ENCODE data around the gene TSHZ1. TPM values are rescaled to one million over a fixed set of nuclear protein-coding genes. Genes with fewer than 3 reads are reported as not detected.

The TSHZ1 gene
- total RNA-seq, 1 donor: 10.5 TPM

- no peak for DNase-seq (ENCODE audit: insufficient read length, low spot score, missing footprints)
- no peaks in the 10 kb centered on the region for H3K4me1 ChIP-seq (ENCODE audit: insufficient read depth, low read length)
- H3K36me3 ChIP-seq (ENCODE audit: insufficient read depth, low read length): no peaks in the 10 kb centered on the region
- H3K4me2 ChIP-seq (ENCODE audit: insufficient read depth, low read length): no peak overlapping the region
- H3K27me3 ChIP-seq (ENCODE audit: insufficient read depth, low read length): no peaks in the 10 kb centered on the region
- H3K27ac ChIP-seq (ENCODE audit: low read depth, low read length): no peak overlapping the region
- H2AFZ ChIP-seq (ENCODE audit: low read length): no peak overlapping the region
- TF ChIP-seq CTCF (IDR thresholded peaks at IDR 0.05; ENCODE audit: extremely low read depth, low read depth, low read length): no peak
- no peaks in the 10 kb centered on the region for H3K79me2 ChIP-seq (ENCODE audit: insufficient read depth, low read length)
- no peaks in the 10 kb centered on the region for H3K9me3 ChIP-seq (ENCODE audit: low read depth, low read length)
- no peaks in the 10 kb centered on the region for H4K20me1 ChIP-seq (ENCODE audit: insufficient read depth, low read length)
- no peak overlapping the region for H3K4me3 ChIP-seq (ENCODE audit: insufficient read depth, low read length)
Observed at GRCh38 chr18:75268364-75268646, 57.7 kb downstream of the TSHZ1 start.

- Histone ChIP-seq H3K36me3 (ENCODE audit: insufficient read depth, low read length) (no peaks in the 10 kb centered on the region), H2AFZ (ENCODE audit: low read length) (no peak overlapping the region), H3K4me1 (ENCODE audit: insufficient read depth, low read length) (no peaks in the 10 kb centered on the region), H4K20me1 (ENCODE audit: insufficient read depth, low read length) (no peaks in the 10 kb centered on the region), H3K4me2 (ENCODE audit: insufficient read depth, low read length) (no peak overlapping the region), H3K4me3 (ENCODE audit: insufficient read depth, low read length) (no peak overlapping the region), H3K79me2 (ENCODE audit: insufficient read depth, low read length) (no peaks in the 10 kb centered on the region), H3K27ac (ENCODE audit: low read depth, low read length) (no peak overlapping the region), H3K27me3 (ENCODE audit: insufficient read depth, low read length) (no peaks in the 10 kb centered on the region), H3K9me3 (ENCODE audit: low read depth, low read length) (no peaks in the 10 kb centered on the region)
- no peak for TF ChIP-seq CTCF (IDR thresholded peaks at IDR 0.05; ENCODE audit: extremely low read depth, low read depth, low read length)
- DNase-seq (ENCODE audit: insufficient read length, low spot score, missing footprints): no peak
Observed at GRCh38 chr18:75269124-75269680, 58.6 kb downstream of the TSHZ1 start.

GRCh38 chr18:75269696-75270095 is 59.1 kb downstream of the TSHZ1 start:
- TF ChIP-seq CTCF (IDR thresholded peaks at IDR 0.05; ENCODE audit: extremely low read depth, low read depth, low read length): no peak
- no peak overlapping the region for H2AFZ ChIP-seq (ENCODE audit: low read length)
- H3K4me1 ChIP-seq (ENCODE audit: insufficient read depth, low read length): no peaks in the 10 kb centered on the region

GRCh38 chr18:75271952-75272351 is 61.4 kb downstream of the TSHZ1 start:
- H2AFZ ChIP-seq (ENCODE audit: low read length): no peak overlapping the region
- H3K27me3 ChIP-seq (ENCODE audit: insufficient read depth, low read length): no peaks in the 10 kb centered on the region
- H4K20me1 ChIP-seq (ENCODE audit: insufficient read depth, low read length): peaks cover 7% of the 10 kb centered on the region
- no peak overlapping the region for H3K4me2 ChIP-seq (ENCODE audit: insufficient read depth, low read length)
- no peaks in the 10 kb centered on the region for H3K79me2 ChIP-seq (ENCODE audit: insufficient read depth, low read length)
- H3K4me3 ChIP-seq (ENCODE audit: insufficient read depth, low read length): no peak overlapping the region
- no peak for TF ChIP-seq CTCF (IDR thresholded peaks at IDR 0.05; ENCODE audit: extremely low read depth, low read depth, low read length)
- H3K9me3 ChIP-seq (ENCODE audit: low read depth, low read length): no peaks in the 10 kb centered on the region
- H3K4me1 ChIP-seq (ENCODE audit: insufficient read depth, low read length): no peaks in the 10 kb centered on the region
- no peak overlapping the region for H3K27ac ChIP-seq (ENCODE audit: low read depth, low read length)
- no peaks in the 10 kb centered on the region for H3K36me3 ChIP-seq (ENCODE audit: insufficient read depth, low read length)
- no peak for DNase-seq (ENCODE audit: insufficient read length, low spot score, missing footprints)

More at GRCh38 chr18:75269696-75270095, 59.1 kb downstream of the TSHZ1 start:
- Histone ChIP-seq H3K79me2 (ENCODE audit: insufficient read depth, low read length) (no peaks in the 10 kb centered on the region), H3K4me3 (ENCODE audit: insufficient read depth, low read length) (no peak overlapping the region), H4K20me1 (ENCODE audit: insufficient read depth, low read length) (peaks cover under 1% of the 10 kb centered on the region), H3K4me2 (ENCODE audit: insufficient read depth, low read length) (no peak overlapping the region), H3K9me3 (ENCODE audit: low read depth, low read length) (no peaks in the 10 kb centered on the region), H3K36me3 (ENCODE audit: insufficient read depth, low read length) (no peaks in the 10 kb centered on the region), H3K27ac (ENCODE audit: low read depth, low read length) (no peak overlapping the region), H3K27me3 (ENCODE audit: insufficient read depth, low read length) (no peaks in the 10 kb centered on the region)
- no peak for DNase-seq (ENCODE audit: insufficient read length, low spot score, missing footprints)
